Smooth muscle cell (in vitro differentiated cells): ENCODE data around the gene WLS. TPM values are rescaled to one million over a fixed set of nuclear protein-coding genes. Genes with fewer than 3 reads are reported as not detected.

Source experiments
- DNase-seq: peaks from one replicate; lab custom pipeline; 2025; ENCODE audit not compliant: unreplicated experiment; lab: John Stamatoyannopoulos, UW
- H2AFZ ChIP-seq: fragments of 200-600 bp; sonication (generic); 2 replicates; pipeline ENCODE4 v1.6.0; 2016; ENCODE audit warnings: antibody characterized with exemption, low read depth, mild to moderate bottlenecking
- H3F3A ChIP-seq: fragments of 200-600 bp; sonication (generic); 2 replicates; pipeline ENCODE4 v1.6.0; 2017; ENCODE audit warnings: antibody characterized with exemption, low read depth
- H3K27ac ChIP-seq: fragments of 200-600 bp; sonication (generic); 2 replicates; pipeline ENCODE4 v1.5.1; 2016; ENCODE audit warnings: low read depth, mild to moderate bottlenecking
- H3K27me3 ChIP-seq: fragments of 200-600 bp; sonication (generic); 2 replicates; pipeline ENCODE4 v1.6.1; 2016; ENCODE audit warnings: low read depth, mild to moderate bottlenecking
- H3K36me3 ChIP-seq: fragments of 200-600 bp; sonication (generic); 2 replicates; pipeline ENCODE4 v1.5.1; 2016; ENCODE audit warnings: low read depth
- H3K4me1 ChIP-seq: fragments of 200-600 bp; sonication (generic); 2 replicates; pipeline ENCODE4 v1.5.1; 2016; ENCODE audit warnings: low read depth
- H3K4me2 ChIP-seq: fragments of 200-600 bp; sonication (generic); 2 replicates; pipeline ENCODE4 v1.6.0; 2016; ENCODE audit warnings: mild to moderate bottlenecking
- H3K4me3 ChIP-seq: fragments of 200-600 bp; sonication (generic); 2 replicates; pipeline ENCODE4 v1.5.1; 2016; ENCODE audit warnings: mild to moderate bottlenecking
- H3K79me2 ChIP-seq: fragments of 200-600 bp; sonication (generic); 2 replicates; pipeline ENCODE4 v1.6.0; 2016; ENCODE audit warnings: low read depth, mild to moderate bottlenecking
- H3K9ac ChIP-seq: fragments of 200-600 bp; sonication (generic); 2 replicates; pipeline ENCODE4 v1.6.0; 2016; ENCODE audit warnings: low read depth
- H3K9me3 ChIP-seq: fragments of 200-600 bp; sonication (generic); replicated peaks from 2 replicates; pipeline ENCODE4 v1.5.1; 2016; ENCODE audit warnings: low read depth
- H4K20me1 ChIP-seq: fragments of 200-600 bp; sonication (generic); 2 replicates; pipeline ENCODE4 v1.6.0; 2016; ENCODE audit warnings: low read depth
- WGBS: methylation state at CpG from one replicate; pipeline ENCODE4 v1.1.7; 2016; ENCODE audit warnings: low lambda C conversion rate; 5-methylcytosine and 5-hydroxymethylcytosine counted together
- polyA plus RNA-seq: library from polyadenylated mRNA; unstranded; fragments of >200 nt; fragmentation: Nextera tagmentation; extraction: Ambion mirVana; gene quantifications from 2 replicates; pipeline ENCODE4 v1.2.1, GENCODE V29; 2016
- total RNA-seq: library from RNA; depleted of rRNA; stranded (reverse); fragments of >200 nt; gene quantifications from 2 replicates; pipeline ENCODE4 v1.2.3, GENCODE V29; 2014
- TF ChIP-seq, protein P1 (sequence below): fragments of 200-600 bp; sonication (generic); IDR thresholded peaks from 2 replicates; pipeline ENCODE4 v1.5.1; 2017; ENCODE audit warnings: borderline replicate concordance, mild to moderate bottlenecking, antibody characterized with exemption; ENCODE audit not compliant: insufficient read depth, poor library complexity, severe bottlenecking

Gene WLS
- total and polyA plus RNA-seq, 2 experiments from 2014 or later: 58.1 to 112 TPM

- 91% methylated on average over 6 of the region's 6 CpGs for WGBS
- DNase-seq: no peak
- H3K27ac ChIP-seq: no peak overlapping the region
- no peaks in the 10 kb centered on the region for H3K9me3 ChIP-seq
- H4K20me1 ChIP-seq: peaks cover 3% of the 10 kb centered on the region
- peaks cover 60% of the 10 kb centered on the region for H3K4me1 ChIP-seq
- H3K27me3 ChIP-seq: no peaks in the 10 kb centered on the region
- no peak overlapping the region for H3K4me3 ChIP-seq
- H3K4me2 ChIP-seq: no peak overlapping the region
- TF ChIP-seq, protein P1, sequence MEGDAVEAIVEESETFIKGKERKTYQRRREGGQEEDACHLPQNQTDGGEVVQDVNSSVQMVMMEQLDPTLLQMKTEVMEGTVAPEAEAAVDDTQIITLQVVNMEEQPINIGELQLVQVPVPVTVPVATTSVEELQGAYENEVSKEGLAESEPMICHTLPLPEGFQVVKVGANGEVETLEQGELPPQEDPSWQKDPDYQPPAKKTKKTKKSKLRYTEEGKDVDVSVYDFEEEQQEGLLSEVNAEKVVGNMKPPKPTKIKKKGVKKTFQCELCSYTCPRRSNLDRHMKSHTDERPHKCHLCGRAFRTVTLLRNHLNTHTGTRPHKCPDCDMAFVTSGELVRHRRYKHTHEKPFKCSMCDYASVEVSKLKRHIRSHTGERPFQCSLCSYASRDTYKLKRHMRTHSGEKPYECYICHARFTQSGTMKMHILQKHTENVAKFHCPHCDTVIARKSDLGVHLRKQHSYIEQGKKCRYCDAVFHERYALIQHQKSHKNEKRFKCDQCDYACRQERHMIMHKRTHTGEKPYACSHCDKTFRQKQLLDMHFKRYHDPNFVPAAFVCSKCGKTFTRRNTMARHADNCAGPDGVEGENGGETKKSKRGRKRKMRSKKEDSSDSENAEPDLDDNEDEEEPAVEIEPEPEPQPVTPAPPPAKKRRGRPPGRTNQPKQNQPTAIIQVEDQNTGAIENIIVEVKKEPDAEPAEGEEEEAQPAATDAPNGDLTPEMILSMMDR: no peak
- no peaks in the 10 kb centered on the region for H3F3A ChIP-seq
- no peaks in the 10 kb centered on the region for H3K36me3 ChIP-seq
- H2AFZ ChIP-seq: no peak overlapping the region
- no peak overlapping the region for H3K9ac ChIP-seq
- peaks cover 98% of the 10 kb centered on the region for H3K79me2 ChIP-seq
These were observed 20.5 kb downstream of the WLS start for GRCh38 chr1:68211761-68212380.

DNA sequence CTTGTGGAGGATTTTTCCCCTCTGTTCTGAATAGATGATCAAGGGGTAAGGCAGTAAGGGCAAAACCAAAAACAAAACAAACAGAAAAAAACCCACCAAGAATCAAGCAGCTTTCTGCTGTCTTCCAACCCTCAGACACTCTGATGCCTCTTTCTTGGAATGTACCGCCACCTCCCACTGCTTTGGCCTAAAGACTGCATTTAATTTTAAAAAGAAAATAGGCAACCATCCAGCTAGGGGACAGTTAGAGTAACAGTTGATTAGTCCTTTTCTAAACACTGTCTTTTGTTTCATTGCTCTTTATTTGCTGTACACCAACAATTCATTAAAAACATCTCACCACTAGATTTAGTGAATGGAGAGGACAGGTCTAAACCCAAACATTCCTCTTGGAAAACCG is 21.5 kb downstream of the WLS start:
- WGBS: 79% methylated on average over 2 of the region's 2 CpGs
- TF ChIP-seq, protein P1: no peak
- Histone ChIP-seq H3K27me3 (no peaks in the 10 kb centered on the region), H2AFZ (no peak overlapping the region), H4K20me1 (peaks cover 3% of the 10 kb centered on the region), H3K36me3 (no peaks in the 10 kb centered on the region), H3K4me1 (peaks cover 50% of the 10 kb centered on the region), H3K9ac (no peak overlapping the region), H3F3A (no peaks in the 10 kb centered on the region), H3K27ac (peak overlapping the region; percentile 47), H3K4me2 (no peak overlapping the region), H3K4me3 (no peak overlapping the region), H3K79me2 (peaks cover 98% of the 10 kb centered on the region), H3K9me3 (no peaks in the 10 kb centered on the region)
- no peak for DNase-seq

GRCh38 chr1:68210027-68210426 is 22.3 kb downstream of the WLS start:
- no peak overlapping the region for H2AFZ ChIP-seq
- H3K79me2 ChIP-seq: peaks cover 96% of the 10 kb centered on the region
- no peaks in the 10 kb centered on the region for H3K9me3 ChIP-seq
- peaks cover 3% of the 10 kb centered on the region for H4K20me1 ChIP-seq
- no peak overlapping the region for H3K4me3 ChIP-seq
- no peaks in the 10 kb centered on the region for H3K36me3 ChIP-seq
- no peaks in the 10 kb centered on the region for H3K27me3 ChIP-seq
- no peak for DNase-seq
- peaks cover 42% of the 10 kb centered on the region for H3K4me1 ChIP-seq
- TF ChIP-seq, protein P1: no peak
- no peak overlapping the region for H3K4me2 ChIP-seq
- H3K9ac ChIP-seq: no peak overlapping the region
- no peaks in the 10 kb centered on the region for H3F3A ChIP-seq
- H3K27ac ChIP-seq: peak overlapping the region; percentile 47
